Fibroblast of upper back skin (primary cell): Measurements from ENCODE around the gene RRP36.
"Not testable (repeated sequence)": the region's sequence is repeated elsewhere in the genome, so short reads cannot be mapped to it uniquely, and the experiment has no call there.

ENCODE experiments used
- DNase-seq: peaks from one replicate; pipeline ENCODE4 v3.0.0-alpha.2; 2013

The RRP36 gene

DNA sequence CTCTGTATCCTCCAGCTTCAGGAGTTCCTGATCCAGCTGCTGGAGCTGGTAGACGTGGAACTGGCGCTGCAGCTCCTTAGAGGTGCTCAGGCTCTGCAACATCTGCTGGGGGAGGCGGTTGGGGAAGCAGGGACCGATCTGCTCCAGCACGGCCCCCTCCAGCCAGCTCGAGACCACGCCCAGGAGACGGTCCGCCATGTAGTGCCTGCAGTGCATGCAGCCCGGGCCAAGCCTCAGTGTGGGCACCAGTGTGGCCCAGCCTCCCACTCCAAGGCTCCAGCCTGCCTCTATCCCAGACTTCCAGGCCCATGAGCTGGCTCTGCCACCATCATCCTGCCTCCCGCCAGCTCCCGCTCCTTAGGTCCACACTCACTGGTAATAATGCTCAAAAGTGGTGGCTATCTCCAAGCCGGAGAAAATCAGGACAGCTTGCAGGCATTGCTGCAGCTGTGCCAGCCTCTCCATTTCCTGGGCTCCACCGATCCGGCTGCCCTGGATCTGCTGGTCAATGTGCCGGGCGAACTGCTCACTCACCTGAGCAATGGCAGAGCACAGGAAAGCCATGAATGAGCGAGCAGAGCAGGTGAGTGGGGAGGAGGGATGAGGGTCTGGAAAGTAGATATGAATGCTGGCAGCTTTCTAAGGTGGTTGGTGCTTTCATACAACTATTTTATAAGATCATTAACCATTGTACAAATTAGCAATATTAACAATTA lies 19.3 kb downstream of the RRP36 start:
- no peak for DNase-seq

DNA sequence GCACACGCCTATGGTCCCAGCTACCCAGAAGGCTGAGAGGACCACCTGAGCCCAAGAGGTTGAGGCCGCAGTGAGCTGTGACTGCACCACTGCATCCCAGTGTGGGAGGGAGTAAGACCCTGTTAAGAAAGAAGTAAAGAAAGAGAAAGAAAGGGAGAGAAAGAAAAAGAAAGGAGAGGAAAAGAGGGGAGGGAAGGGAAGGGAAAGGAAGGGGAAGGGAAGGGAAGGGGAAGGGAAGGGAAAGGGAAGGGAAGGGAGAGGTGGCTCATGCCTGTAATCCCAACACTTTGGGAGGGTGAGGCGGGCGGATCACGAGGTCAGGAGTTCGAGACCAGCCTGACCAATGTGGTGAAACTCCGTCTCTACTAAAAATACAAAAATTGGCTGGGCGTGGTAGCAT lies 20.1 kb downstream of the RRP36 start:
- not testable (repeated sequence) for DNase-seq

DNA sequence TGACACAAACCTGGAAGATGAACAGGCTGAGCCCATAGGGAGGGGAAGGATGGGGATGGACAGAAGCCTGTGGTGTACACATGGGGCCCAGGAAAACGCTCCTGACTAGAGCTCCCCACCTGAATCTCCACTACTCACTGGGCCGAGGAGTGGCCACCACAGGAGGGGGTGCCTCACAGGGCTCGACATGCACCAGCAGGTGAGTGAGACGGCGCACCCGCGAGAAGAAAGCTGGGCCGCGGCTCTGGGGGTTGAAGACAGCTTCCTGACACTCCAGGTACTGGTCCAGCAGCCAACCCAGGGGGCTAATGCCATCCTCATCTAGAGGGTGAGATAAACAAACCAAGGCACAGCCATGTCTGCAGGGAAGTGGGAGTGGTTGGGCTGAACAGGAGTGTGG lies 21.9 kb downstream of the RRP36 start:
- DNase-seq: no peak

DNA sequence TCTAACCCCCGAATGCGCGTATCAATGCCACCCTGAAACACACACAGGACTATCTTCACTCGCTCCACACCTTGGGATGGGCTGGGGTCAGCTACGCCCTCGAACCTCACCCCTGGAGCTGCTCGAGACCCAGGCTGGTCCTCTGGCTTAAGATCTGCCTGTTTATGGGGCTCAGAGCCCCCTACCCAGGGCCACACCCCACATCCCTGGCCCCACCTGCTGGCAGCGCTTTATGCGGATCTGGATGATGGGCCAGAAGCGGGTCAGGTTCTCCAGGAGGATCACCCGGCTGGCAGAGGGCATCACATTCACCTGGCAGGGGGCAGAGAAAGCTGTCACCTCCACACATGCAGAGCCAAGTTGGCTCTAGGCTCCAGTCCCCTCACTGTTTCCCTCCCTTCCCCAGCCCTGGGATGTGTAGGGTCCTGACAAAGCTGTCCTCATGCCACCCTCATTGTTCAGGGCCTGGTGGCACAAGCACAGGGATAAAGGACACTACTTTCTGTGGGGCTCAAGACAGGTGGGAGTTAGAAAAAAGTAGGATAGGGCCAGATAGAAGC lies 24.0 kb downstream of the RRP36 start:
- no peak for DNase-seq

DNA sequence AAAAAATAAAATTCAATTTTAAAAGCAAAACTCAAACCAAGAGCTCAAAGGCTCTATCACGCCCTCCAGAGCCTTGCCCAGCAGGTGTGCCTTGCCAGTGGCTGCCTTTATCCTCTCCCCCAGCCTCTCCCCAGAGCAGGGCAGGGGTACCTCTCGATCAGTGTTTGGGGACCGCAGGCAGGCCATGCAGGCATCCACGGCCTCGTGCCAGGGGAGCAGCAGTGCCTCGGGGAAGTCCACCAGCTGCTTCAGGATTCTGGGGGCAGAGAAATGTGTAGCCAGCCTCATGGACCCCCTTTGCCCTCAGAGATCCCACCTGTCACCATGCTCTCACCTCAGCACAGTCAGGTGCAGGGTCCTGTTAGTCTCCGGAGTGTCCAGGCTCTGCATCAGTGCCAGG lies 26.6 kb downstream of the RRP36 start:
- DNase-seq: no peak

DNA sequence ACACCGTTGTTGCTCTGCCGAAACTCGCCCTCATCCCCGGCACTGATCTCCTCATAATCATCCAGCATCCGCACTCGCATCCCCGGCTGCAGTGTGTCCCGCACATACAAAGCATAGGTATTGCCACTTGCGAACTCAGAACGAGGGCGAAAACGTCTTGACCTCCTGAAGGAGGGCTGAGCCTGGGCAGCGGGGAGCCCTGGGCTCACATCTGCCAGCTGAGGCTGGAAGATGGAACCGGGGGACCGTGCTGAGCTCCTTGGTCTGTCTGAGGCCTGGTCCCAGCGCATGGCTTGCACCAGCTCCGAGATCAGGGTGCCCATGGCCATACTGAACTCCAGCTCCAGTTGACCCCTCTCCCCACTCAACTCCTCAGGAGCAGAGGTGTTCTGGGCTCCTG lies 29.6 kb downstream of the RRP36 start:
- DNase-seq: no peak

DNA sequence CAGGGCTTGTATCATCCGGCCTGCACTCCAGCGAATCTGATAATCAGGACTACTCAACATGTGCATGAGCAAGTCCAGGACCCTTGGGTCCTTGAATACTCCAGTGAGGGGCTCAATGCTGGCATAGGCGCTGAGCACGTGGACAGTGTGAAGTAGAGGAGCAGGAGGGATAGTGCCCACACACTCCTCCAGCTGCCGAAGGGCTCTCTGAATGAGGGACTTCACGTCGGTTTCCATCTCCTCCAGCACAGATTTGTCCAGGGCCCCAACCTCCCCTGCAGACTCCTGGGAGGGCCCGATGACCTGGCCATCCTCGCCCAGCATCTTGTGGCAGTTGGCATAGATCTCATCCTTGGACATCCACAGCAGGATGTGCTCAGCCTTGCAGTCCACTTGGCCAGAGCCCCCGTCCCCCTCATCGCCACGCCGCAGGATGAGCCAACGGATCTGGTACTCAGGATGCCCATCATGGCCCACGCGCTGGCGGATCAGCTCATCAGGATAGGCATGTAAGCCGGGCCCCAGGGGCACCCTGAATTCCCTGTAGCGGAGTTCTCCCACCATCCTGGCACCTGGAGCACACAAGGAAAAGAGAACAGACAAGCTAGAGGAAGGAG lies 30.9 kb downstream of the RRP36 start:
- DNase-seq: no peak

DNA sequence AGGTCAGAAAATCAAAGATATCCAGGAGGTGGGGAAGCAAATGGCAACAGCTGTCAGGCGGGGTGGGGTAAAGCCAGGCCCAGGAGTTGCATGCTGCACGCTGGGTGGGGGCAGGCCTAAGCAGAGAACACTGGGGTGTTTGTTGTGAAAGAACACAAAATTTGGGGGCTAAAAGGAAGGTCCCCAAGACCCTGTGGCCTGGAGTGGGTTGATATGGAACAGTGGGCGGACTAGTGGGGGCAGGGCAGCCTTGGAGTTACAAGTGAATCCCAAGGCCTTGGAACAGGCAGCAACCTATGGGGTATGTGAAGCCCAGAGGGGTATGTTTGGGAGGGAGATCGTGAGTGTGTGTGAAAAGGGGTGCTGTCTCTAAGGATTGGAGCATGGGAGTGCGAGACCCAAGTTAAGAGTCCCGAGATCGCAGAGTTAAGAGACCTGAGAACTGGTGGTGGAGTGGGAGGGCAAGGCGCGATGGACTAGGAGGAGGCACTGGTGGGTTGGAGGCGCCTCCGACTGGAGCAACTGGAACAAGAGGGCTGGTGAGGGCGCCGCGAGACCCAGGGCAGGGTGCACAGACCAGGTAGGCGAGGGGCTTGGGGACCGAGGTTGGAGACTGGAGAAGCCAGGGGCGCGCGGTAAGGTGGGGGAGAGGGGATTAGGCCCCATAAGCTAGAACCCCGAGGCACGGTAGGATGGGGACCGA lies 31.6 kb downstream of the RRP36 start:
- DNase-seq: no peak

DNA sequence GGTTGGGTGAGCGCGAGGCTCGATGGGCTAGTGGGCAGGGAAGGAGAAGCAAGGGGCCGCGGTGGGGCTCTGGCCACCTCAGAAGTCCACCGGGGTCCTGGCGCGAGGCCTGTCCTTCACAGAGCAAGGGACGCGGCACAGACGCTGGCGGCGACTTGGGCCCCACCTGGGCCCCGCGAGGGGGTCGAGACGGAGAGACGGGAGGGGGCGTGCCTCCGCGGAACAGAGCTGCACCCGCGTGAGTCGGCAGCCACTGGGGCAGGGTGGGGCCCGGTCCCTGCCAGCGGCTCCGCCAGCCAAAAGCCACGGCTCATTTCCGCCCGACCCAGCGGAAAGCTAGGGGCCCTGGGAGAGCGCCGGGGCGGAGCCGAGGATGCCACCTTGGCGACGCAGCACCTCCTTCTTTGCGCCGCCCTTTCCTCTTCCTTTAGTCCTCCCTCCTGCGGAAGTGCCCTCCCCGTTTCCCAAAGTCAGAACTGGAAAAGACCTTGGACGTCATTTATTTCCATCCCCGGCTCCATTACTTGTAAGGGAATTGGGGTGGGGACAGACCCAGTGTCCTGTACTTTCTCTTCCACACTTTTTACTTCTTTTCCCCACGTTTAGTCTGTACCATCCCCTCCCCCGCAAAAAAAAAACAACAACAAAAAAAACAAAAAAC lies 32.3 kb downstream of the RRP36 start, which contains the start of gene CUL7:
Gene CUL7 (minus strand): TSS at position 307 of the 661 bp plus-strand sequence. CDS start 1,063 bp downstream, outside the sequence.
- peak; percentile 96 for DNase-seq

DNA sequence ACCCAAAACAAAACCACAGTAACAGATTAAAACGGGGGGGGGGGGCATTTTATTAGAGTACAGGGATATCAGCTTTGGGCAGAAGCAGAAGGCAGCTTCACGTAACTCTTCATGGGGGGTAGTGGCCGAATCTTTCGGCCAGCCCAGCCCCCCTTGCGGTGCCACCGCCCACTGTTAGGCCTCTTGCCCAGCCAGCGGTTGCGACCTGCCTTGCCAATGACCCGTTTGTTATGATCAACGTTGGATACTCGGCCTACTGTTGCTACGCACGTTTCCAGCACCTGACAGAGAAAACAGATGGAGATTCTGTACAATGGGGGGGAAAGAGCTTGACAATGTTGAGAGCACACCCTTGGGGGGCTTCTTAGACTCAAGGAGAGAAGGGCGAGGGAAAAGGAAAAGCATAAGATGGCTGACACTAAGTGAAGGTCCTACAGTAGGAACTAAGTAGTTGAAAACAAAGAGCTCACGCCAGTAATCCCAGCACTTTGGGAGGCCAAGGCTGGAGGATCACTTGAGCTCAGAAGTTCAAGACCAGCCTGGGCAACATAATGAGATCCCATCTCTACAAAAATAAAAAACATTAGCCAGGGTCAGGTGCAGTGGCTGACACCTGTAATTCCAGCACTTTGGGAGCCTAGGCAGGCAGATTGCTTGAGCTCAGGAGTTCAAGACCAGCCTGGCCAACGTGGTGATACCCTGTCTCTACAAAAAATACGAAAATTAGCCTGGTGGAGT lies 33.0 kb downstream of the RRP36 start:
- DNase-seq: no peak

DNA sequence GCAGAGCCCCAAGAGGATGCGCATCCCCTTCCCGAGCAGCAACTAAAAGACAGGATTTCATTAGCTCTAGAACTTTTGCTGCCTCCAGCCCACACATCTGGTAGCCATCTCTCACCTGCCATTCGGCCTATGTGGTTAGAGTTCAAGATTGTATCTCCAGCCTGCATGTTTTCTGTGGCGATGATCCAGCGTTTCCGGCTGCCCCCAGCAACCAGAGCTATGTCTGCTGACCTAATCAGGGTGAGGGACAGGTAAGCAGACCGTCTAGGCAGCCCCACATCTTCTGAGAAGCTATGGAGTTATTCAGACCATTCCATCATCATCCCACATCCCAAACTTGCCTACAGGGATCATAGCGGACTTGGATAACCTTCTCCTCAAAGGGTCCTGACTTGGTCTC lies 34.5 kb downstream of the RRP36 start:
- no peak for DNase-seq

DNA sequence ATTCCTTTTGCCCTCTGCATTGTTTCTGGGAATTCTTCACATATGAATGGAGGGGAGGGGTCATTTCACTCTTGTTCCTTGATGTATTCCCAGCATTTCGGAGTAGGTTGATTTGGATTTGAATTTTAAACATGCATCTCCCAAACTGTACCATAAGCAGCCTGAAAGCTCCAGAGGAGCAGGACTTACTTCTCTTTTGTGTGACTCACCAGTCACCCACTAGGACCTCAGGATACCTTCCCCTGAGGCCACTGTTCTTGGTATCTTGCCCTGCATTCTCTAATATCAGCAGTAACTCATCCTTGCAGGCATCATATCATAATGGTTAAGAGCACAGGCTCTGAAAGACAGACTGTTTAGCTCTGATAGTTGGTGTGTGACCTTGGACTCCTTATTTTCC lies 37.1 kb downstream of the RRP36 start:
- DNase-seq: no peak

DNA sequence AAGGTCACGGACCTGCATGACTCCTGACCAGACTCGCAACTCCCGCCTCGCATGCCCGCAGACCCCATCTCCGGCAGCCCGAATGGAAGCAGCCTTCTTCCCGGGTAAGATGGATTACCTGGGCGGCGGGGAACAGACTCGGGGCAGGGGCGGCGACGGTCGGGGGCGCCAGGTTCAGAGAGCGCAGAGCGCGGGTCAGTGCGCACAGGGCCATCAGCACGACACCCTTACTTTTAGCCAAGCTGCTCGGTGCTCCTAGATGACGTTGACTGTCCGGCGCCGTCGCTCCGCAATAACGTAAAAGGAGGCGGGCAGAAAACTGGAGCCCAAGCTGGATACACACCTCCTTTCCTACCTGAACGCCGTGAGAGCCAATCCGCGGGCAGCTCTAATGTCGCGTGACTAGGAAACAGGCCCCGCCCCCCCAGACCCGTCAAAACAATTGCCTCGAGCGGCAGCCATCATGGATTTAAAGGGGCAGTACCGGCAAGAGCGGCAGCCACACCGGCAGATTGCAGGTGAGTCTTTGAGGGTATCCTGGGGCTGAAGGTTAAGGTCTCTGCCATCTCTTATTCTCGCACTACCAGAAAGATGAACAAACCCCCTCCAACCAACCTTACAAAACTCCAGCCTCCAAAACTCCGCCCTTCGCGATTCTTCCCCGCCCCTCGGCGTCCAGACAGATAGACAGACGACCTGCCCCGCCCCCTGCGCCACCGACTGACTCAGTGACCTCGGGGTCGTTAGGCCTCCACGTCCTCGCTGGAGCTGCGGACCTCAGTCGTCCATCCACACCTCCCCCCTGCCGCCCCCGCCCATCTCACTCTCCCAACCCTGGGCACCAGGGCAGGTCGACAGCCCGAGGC lies 38.0 kb downstream of the RRP36 start, which contains the start of the genes KLC4 and MRPL2:
Gene KLC4 (plus strand): TSS at position 464 of the 866 bp plus-strand sequence. CDS start 1,705 bp downstream, outside the sequence.
Gene MRPL2 (minus strand): TSS at position 267 of the 866 bp plus-strand sequence. CDS start 53 bp downstream, at position 214.
- peak; percentile 99 for DNase-seq

DNA sequence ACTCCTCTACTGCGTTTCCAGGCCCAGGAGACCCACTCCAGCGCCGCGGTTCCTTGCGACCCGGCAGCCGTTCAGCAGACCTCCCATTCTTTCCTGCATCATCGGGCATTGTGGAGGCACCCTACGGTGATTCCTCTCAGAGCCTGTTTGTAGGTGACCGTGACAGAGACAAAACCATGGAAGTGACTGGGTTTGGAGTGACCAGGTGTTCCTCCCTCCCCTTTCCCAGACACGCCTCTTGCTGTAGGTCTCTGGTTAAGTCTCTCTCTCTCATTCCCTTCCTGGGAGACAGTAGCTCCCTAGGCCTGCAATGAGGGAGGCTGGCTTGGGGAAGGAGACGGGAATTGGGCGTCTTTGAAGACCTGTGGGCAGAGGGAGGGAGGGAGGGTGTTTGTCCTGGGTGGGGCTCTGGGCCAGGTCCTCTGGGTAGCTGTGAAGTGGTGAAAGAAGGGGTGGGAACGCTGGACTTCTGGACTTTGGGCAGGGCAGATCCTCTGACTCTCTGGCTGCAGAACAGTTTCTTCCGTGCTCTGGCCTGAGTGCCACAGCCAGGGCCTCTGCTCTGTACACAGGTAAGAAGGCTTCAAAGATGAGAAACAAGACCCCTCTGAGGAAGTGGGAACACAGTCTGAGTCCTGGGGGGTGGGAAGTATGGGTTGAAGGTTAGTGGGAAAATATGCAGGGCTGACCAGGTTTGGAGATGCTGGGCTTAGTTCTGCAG lies 38.8 kb downstream of the RRP36 start:
- no peak for DNase-seq

DNA sequence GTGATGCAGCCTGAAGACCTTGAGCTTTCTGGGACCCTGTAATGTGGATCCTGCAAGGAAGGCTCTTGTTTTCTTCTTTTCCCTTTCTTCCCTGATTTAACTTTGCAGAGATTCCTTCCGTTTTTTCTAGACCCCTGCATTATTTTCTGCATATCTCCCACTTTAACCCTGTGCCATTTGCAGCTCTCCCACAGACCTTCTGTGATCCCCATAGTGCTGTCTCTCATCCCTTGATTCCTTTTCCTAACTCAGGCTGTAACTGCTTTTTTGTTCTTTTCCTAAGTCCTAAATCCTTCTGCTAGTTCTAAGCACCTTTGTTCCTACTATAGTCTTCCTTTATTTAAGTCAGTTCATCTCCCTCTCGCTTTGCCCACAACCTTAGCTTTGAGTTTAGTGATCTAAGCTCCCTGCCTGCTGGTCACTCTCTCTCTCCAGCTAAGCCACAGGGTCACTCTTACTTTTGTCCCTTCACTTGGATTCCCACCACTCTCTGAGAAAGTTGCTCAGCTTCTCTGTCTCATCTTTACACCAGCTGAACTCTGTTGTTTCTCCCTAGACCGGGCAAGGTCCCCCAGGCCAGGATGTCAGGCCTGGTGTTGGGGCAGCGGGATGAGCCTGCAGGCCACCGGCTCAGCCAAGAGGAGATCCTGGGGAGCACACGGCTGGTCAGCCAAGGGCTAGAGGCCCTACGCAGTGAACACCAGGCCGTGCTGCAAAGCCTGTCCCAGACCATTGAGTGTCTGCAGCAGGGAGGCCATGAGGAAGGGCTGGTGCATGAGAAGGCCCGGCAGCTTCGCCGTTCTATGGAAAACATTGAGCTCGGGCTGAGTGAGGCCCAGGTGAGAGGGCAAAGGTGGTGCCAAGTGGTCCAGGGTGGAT lies 39.6 kb downstream of the RRP36 start:
- DNase-seq: no peak

DNA sequence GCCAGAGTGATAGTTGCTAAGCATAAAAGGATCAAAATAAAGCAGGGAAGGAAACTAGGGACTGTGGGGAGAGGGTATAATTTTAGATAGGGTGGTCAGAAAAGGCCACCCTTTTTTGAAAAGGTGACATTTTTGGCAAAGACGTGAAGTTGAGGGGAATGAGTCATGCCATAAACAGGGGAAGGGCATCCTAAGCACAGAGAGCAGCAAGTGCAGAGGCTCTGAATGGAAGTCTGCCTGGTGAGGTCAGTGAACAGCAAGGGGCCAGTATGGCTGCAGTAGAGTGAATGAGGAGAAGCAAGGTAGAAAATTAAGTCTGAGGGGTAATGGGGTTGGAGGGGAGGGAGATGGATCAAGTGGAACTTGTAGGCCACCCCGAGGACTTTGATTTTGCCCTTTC lies 40.4 kb downstream of the RRP36 start:
- no peak for DNase-seq

DNA sequence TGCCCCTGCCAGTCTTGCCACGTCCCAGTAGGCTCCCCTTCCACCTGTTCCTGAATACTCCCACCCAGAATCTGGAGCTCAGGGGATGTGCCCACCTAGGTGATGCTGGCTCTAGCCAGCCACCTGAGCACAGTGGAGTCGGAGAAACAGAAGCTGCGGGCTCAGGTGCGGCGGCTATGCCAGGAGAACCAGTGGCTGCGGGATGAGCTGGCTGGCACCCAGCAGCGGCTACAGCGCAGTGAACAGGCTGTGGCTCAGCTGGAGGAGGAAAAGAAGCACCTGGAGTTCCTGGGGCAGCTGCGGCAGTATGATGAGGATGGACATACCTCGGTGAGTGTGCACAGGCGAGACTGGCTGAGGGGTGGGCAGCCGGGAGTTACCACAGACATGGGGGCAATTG lies 41.4 kb downstream of the RRP36 start:
- no peak for DNase-seq

DNA sequence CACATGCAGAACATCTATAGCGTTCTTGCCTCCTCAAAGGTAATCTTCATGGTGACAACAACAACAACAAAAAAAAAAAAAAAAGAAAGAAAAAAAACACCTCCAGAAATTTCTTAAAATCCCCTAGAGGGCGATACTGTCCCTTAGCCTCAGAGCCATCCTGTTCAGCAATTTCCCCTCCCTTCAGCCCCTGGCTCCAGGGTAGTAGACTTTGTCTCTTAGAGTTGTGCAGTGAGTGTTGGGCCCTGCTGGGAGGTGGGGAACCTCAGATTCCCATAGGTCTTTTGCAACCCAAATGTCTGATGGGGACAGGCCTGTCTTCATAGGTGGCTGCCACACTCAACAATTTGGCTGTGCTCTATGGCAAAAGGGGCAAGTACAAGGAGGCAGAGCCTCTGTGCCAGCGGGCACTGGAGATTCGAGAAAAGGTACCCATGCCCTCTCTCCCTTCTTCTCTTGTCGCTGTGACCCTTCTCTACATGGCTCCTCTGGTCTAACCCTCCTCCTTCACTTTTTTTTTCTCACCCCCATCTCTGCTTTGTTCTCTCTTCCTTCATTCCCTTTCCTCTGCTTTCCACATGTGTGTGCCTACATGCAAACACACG lies 48.7 kb downstream of the RRP36 start:
- peak; percentile 77 for DNase-seq
